SU-DHL-6 (cell line): ENCODE measurements around the gene RILP.

Source experiments
- H2AFZ ChIP-seq: fragments of 200-600 bp; sonication (generic); 2 replicates; pipeline ENCODE4 v1.6.1; 2014; ENCODE audit warnings: low read depth, mild to moderate bottlenecking, moderate library complexity, mixed read lengths, antibody characterized with exemption, low read length; ENCODE audit not compliant: severe bottlenecking
- H3F3A ChIP-seq: fragments of 200-600 bp; shearing (Covaris generic); 2 replicates; pipeline ENCODE4 v1.6.0; 2016; ENCODE audit warnings: antibody characterized with exemption, mild to moderate bottlenecking; ENCODE audit not compliant: insufficient read depth
- H3K27ac ChIP-seq: fragments of 200-600 bp; sonication (generic); 2 replicates; pipeline ENCODE4 v1.5.1; 2016; ENCODE audit warnings: low read depth, mild to moderate bottlenecking, low read length, moderate library complexity, mixed read lengths
- H3K27me3 ChIP-seq: fragments of 200-600 bp; sonication (generic), shearing (Covaris generic); 2 replicates; pipeline ENCODE4 v1.6.0; 2014; ENCODE audit warnings: mild to moderate bottlenecking, low read length
- H3K36me3 ChIP-seq: fragments of 200-600 bp; sonication (generic); 2 replicates; pipeline ENCODE4 v1.6.1; 2014; ENCODE audit warnings: mild to moderate bottlenecking, low read length, mixed read lengths
- H3K4me2 ChIP-seq: fragments of 300-600, 200-600 bp; shearing (Covaris generic), sonication (generic); 2 replicates; pipeline ENCODE4 v1.6.0; 2014; ENCODE audit warnings: low read length, low read depth, mild to moderate bottlenecking; ENCODE audit not compliant: poor library complexity, severe bottlenecking
- H3K4me3 ChIP-seq: fragments of 200-600 bp; sonication (generic); 2 replicates; pipeline ENCODE4 v1.5.1; 2014; ENCODE audit warnings: antibody characterized with exemption, low read length, mild to moderate bottlenecking, mixed read lengths; ENCODE audit not compliant: insufficient read depth, poor library complexity, severe bottlenecking
- H3K79me2 ChIP-seq: fragments of 200-600 bp; sonication (generic); 2 replicates; pipeline ENCODE4 v1.6.1; 2014; ENCODE audit warnings: mild to moderate bottlenecking, low read length, moderate library complexity; ENCODE audit not compliant: insufficient read depth
- H3K9ac ChIP-seq: fragments of 200-600 bp; sonication (generic); 2 replicates; pipeline ENCODE4 v1.7.0; 2014; ENCODE audit warnings: mild to moderate bottlenecking, low read length
- H3K9me2 ChIP-seq: fragments of 200-600 bp; sonication (generic); replicated peaks from 2 replicates; pipeline ENCODE4 v1.6.1; 2014; ENCODE audit warnings: low read length; ENCODE audit not compliant: insufficient read depth
- H3K9me3 ChIP-seq: fragments of 200-600 bp; sonication (generic); 2 replicates; pipeline ENCODE4 v1.6.1; 2014; ENCODE audit warnings: low read length, mixed read lengths; ENCODE audit not compliant: insufficient read depth
- H4K20me1 ChIP-seq: fragments of 200-600 bp; sonication (generic); 2 replicates; pipeline ENCODE4 v1.6.1; 2014; ENCODE audit warnings: low read depth, mild to moderate bottlenecking, antibody characterized with exemption, low read length, moderate library complexity, mixed read lengths
- CTCF ChIP-seq: fragments of 200-600 bp; sonication (generic); IDR thresholded peaks from one replicate; pipeline ENCODE4 v1.5.1; 2017; ENCODE audit warnings: antibody characterized with exemption, mild to moderate bottlenecking, low read length, moderate library complexity; ENCODE audit not compliant: insufficient read depth, poor library complexity, severe bottlenecking
- EZH2phosphoT487 ChIP-seq: fragments of 200-600 bp; sonication (generic), shearing (Covaris generic); conservative IDR thresholded peaks from 2 replicates; pipeline ENCODE4 v1.6.1; 2018; ENCODE audit warnings: mild to moderate bottlenecking, antibody characterized with exemption, low read length, moderate library complexity, mixed read lengths

RILP gene

DNA sequence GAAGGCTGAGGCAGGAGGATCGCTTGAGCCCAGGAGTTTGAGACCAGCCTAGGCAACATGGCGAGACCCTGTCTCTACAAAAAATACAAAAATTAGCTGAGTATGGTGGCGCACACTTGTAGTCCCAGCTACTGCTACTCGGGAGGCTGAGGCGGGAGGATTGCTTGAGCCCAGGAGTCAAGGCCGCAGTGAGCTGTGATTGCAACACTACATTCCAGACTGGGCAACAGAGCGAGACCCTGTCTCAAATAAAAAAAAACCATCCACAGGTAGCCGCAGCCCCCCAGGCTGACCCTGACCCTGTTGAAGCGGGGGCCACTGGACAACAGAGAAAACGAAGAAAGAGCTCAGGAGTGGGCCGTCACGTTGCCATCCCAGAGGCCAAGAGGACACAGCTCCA lies 25.0 kb downstream of the RILP start:
- no peaks in the 10 kb centered on the region for H3K9me2 ChIP-seq
- H3K79me2 ChIP-seq, result peaks cover 35% of the 10 kb centered on the region
- no peak overlapping the region for H3K4me3 ChIP-seq
- no peak overlapping the region for H3K4me2 ChIP-seq
- H4K20me1 ChIP-seq, result no peaks in the 10 kb centered on the region
- H3K9me3 ChIP-seq, result no peaks in the 10 kb centered on the region
- TF ChIP-seq CTCF, result no peak
- no peak for TF ChIP-seq EZH2phosphoT487
- H3K27me3 ChIP-seq, result no peaks in the 10 kb centered on the region
- H3K27ac ChIP-seq, result no peak overlapping the region
- no peak overlapping the region for H3K9ac ChIP-seq
- H3F3A ChIP-seq, result peaks cover 18% of the 10 kb centered on the region
- H3K36me3 ChIP-seq, result no peaks in the 10 kb centered on the region
- H2AFZ ChIP-seq, result no peak overlapping the region

DNA sequence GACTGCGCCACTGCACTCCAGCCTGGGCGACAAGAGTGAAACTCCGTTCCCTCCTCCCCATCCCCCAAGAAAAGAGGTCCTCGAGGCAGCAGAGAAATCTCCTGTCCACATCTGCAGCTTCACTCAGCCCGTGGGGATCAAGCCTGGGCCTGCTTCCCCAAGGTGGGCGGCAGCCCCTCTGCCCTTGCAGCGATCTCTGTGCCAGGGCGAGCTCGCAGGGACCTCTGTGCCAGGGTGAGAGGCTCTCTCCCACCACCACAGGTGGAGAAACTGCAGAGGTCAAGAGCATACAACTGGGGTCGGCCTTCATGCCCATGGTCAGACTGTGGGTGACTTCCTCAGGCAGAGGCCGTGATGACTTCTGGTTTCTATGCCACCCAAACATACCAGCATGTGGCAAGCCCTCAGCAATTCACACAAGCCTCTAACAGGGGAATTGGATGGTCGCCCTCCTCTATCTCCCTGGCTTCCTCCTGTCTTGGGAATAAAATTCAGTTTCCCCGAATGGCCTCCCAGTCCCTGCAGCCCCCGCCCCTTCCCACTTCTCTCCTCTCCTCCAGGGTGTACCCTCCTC lies 26.5 kb downstream of the RILP start:
- no peak overlapping the region for H3K27ac ChIP-seq
- H3K9ac ChIP-seq, result no peak overlapping the region
- H3K36me3 ChIP-seq, result no peaks in the 10 kb centered on the region
- H3K9me2 ChIP-seq, result no peaks in the 10 kb centered on the region
- no peak overlapping the region for H3K4me2 ChIP-seq
- H3F3A ChIP-seq, result peaks cover 18% of the 10 kb centered on the region
- H3K79me2 ChIP-seq, result peaks cover 35% of the 10 kb centered on the region
- no peaks in the 10 kb centered on the region for H3K27me3 ChIP-seq
- no peak overlapping the region for H2AFZ ChIP-seq
- no peaks in the 10 kb centered on the region for H4K20me1 ChIP-seq
- no peaks in the 10 kb centered on the region for H3K9me3 ChIP-seq
- no peak overlapping the region for H3K4me3 ChIP-seq
- TF ChIP-seq CTCF (no peak), EZH2phosphoT487 (no peak)

- no peaks in the 10 kb centered on the region for H3K9me3 ChIP-seq
- no peak overlapping the region for H3K4me2 ChIP-seq
- no peak overlapping the region for H2AFZ ChIP-seq
- H3K36me3 ChIP-seq, result no peaks in the 10 kb centered on the region
- no peaks in the 10 kb centered on the region for H3K27me3 ChIP-seq
- H3K4me3 ChIP-seq, result no peak overlapping the region
- H3F3A ChIP-seq, result peaks cover 8% of the 10 kb centered on the region; the same call in 1 of the 2 replicates
- H4K20me1 ChIP-seq, result no peaks in the 10 kb centered on the region
- no peak overlapping the region for H3K9ac ChIP-seq
- H3K79me2 ChIP-seq, result peaks cover 22% of the 10 kb centered on the region
- TF ChIP-seq CTCF, result no peak
- no peak for TF ChIP-seq EZH2phosphoT487
- H3K9me2 ChIP-seq, result no peaks in the 10 kb centered on the region
- H3K27ac ChIP-seq, result no peak overlapping the region
These were observed 28.3 kb downstream of the RILP start for GRCh38 chr17:1621273-1621954.
